ENCODE data around the gene MYL4. TPM values are rescaled to one million over a fixed set of nuclear protein-coding genes. Genes with fewer than 3 reads are reported as not detected.

Gene MYL4
- total RNA-seq, 1 donor from 2014 or later, result 809 TPM

DNA sequence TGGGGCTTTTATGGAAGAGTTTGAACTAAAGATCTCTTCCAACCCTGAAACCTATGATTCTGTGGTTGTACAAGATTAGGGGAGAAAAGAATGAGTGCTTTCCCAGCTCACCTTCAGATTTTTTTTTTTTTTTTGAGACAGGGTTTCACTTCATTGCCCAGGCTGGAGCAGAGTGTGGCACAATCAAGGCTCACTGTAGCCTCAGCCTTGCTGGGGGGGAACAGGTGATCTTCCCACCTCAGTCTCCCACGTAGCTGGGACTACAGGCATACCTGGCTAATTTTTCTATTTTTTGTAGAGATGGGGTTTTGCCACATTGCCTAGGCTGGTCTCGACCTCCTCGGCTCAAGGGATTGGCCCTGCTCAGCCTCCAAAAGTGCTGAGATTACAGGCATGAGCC, 22.7 kb downstream of the MYL4 start:
- no peaks in the 10 kb centered on the region for H3K36me3 ChIP-seq

DNA sequence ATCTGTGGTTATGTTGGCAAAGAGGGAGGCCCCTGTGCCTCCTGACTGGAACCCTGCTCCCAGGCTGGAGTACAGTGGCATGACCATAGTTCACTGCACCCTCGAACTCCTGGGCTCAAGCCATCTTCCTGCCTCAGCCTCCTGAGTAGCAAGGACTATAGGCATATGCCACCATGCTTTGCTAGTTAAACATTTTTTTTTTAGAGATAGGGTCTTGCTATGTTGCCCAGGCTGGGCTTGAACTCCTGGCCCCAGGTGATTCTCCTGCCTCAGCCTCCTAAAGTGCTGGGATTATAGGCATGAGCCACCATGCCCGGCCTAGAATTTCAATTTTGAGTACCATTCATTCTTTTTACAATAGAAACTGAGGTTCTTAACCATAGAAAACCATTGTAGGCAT, 23.3 kb downstream of the MYL4 start:
- peaks cover 20% of the 10 kb centered on the region for H3K4me1 ChIP-seq
- H3K4me3 ChIP-seq, result no peak overlapping the region
- no peaks in the 10 kb centered on the region for H3K9me3 ChIP-seq (replicated peaks)
- TF ChIP-seq, protein P1, sequence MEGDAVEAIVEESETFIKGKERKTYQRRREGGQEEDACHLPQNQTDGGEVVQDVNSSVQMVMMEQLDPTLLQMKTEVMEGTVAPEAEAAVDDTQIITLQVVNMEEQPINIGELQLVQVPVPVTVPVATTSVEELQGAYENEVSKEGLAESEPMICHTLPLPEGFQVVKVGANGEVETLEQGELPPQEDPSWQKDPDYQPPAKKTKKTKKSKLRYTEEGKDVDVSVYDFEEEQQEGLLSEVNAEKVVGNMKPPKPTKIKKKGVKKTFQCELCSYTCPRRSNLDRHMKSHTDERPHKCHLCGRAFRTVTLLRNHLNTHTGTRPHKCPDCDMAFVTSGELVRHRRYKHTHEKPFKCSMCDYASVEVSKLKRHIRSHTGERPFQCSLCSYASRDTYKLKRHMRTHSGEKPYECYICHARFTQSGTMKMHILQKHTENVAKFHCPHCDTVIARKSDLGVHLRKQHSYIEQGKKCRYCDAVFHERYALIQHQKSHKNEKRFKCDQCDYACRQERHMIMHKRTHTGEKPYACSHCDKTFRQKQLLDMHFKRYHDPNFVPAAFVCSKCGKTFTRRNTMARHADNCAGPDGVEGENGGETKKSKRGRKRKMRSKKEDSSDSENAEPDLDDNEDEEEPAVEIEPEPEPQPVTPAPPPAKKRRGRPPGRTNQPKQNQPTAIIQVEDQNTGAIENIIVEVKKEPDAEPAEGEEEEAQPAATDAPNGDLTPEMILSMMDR (IDR thresholded peaks at IDR 0.05; ENCODE audit: borderline replicate concordance), result no peak
- intact Hi-C loops (cut with micrococcal nuclease), result loop anchor here (5.0 to 10.0 kb wide), 2 partner anchors 80 to 382 kb away; no protein-coding TSS in a partner anchor
- DNase-seq, result no peak
- no peaks in the 10 kb centered on the region for H3K27me3 ChIP-seq (ENCODE audit: low read depth)
- no peaks in the 10 kb centered on the region for H3K36me3 ChIP-seq
- H3K27ac ChIP-seq (replicated peaks), result no peak overlapping the region

More for the DNA sequence above, 22.7 kb downstream of the MYL4 start:
- TF ChIP-seq, protein P1 (IDR thresholded peaks at IDR 0.05; ENCODE audit: borderline replicate concordance), result no peak
- Histone ChIP-seq H3K27me3 (ENCODE audit: low read depth) (no peaks in the 10 kb centered on the region), H3K27ac (replicated peaks) (no peak overlapping the region), H3K4me1 (peaks cover 18% of the 10 kb centered on the region), H3K9me3 (replicated peaks) (no peaks in the 10 kb centered on the region), H3K4me3 (no peak overlapping the region)
- intact Hi-C loops (cut with micrococcal nuclease), result loop anchor here (5.0 to 10.0 kb wide), 2 partner anchors 80 to 383 kb away; no protein-coding TSS in a partner anchor
- DNase-seq, result no peak

DNA sequence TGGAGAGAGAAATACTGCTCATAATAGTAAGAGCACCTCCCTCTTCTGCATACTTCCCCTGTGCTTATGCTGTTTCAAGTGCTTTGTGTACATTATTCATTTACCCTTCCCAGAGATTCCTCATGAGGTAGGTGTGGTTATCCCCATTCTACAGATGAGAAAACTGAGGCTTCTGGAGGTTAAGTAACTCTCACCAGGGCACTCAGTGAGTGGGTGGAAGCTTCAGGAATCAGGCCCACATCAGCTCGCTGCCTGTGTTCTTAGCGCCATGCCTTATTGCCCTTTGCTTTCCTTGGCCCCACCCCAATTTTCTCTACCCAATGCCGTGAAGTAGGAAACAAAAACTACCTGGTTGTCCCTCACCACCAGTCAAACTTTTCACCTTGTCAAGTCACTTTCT, 26.4 kb downstream of the MYL4 start:
- DNase-seq, result no peak
- Histone ChIP-seq H3K9me3 (replicated peaks) (no peaks in the 10 kb centered on the region), H3K36me3 (no peaks in the 10 kb centered on the region), H3K27me3 (ENCODE audit: low read depth) (no peaks in the 10 kb centered on the region), H3K4me3 (no peak overlapping the region), H3K4me1 (peaks cover 24% of the 10 kb centered on the region), H3K27ac (replicated peaks) (no peak overlapping the region)
- TF ChIP-seq, protein P1 (IDR thresholded peaks at IDR 0.05; ENCODE audit: borderline replicate concordance), result no peak
- intact Hi-C loops (cut with micrococcal nuclease), result loop anchor here (10.0 kb wide), 1 partner anchor 379 kb away; no protein-coding TSS in a partner anchor

- TF ChIP-seq, protein P1 (IDR thresholded peaks at IDR 0.05; ENCODE audit: borderline replicate concordance), result no peak
- intact Hi-C loops (cut with micrococcal nuclease), result loop anchor here (10.0 kb wide), 1 partner anchor 379 kb away; no protein-coding TSS in a partner anchor
- Histone ChIP-seq H3K27me3 (ENCODE audit: low read depth) (no peaks in the 10 kb centered on the region), H3K4me3 (no peak overlapping the region), H3K9me3 (replicated peaks) (no peaks in the 10 kb centered on the region), H3K36me3 (no peaks in the 10 kb centered on the region), H3K27ac (replicated peaks) (no peak overlapping the region), H3K4me1 (peaks cover 26% of the 10 kb centered on the region)
- DNase-seq, result no peak
These were observed 26.8 kb downstream of the MYL4 start for GRCh38 chr17:47235923-47236322.

- Histone ChIP-seq H3K4me1 (peaks cover 27% of the 10 kb centered on the region), H3K4me3 (no peak overlapping the region), H3K27ac (replicated peaks) (no peak overlapping the region), H3K36me3 (no peaks in the 10 kb centered on the region), H3K9me3 (replicated peaks) (no peaks in the 10 kb centered on the region), H3K27me3 (ENCODE audit: low read depth) (no peaks in the 10 kb centered on the region)
- intact Hi-C loops (cut with micrococcal nuclease), result loop anchor here (10.0 kb wide), 1 partner anchor 377 kb away; no protein-coding TSS in a partner anchor
- no peak for DNase-seq
- TF ChIP-seq, protein P1 (IDR thresholded peaks at IDR 0.05; ENCODE audit: borderline replicate concordance), result no peak
These were observed 28.7 kb downstream of the MYL4 start for GRCh38 chr17:47237841-47238240.
